Stimulated activated CD4-positive, alpha-beta T cell treated with anti-CD3 and anti-CD28 coated beads, TNF-alpha, amount 100 ng/mL, for 1 hour (primary cell): ENCODE data around the gene TMEM60.
A peak's percentile ranks its signal among the peaks of the same experiment; 100 is the strongest.
"Not testable (repeated sequence)": the region's sequence is repeated elsewhere in the genome, so short reads cannot be mapped to it uniquely, and the experiment has no call there.

Source experiments
- DNase-seq, 3 donors: peaks; one replicate each; pipeline ENCODE4 v3.0.0-alpha.2; 2020; ENCODE audit warnings: low read depth in 3 of 3, low spot score in 1 of 3

Gene TMEM60, protein sequence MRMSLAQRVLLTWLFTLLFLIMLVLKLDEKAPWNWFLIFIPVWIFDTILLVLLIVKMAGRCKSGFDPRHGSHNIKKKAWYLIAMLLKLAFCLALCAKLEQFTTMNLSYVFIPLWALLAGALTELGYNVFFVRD

DNA sequence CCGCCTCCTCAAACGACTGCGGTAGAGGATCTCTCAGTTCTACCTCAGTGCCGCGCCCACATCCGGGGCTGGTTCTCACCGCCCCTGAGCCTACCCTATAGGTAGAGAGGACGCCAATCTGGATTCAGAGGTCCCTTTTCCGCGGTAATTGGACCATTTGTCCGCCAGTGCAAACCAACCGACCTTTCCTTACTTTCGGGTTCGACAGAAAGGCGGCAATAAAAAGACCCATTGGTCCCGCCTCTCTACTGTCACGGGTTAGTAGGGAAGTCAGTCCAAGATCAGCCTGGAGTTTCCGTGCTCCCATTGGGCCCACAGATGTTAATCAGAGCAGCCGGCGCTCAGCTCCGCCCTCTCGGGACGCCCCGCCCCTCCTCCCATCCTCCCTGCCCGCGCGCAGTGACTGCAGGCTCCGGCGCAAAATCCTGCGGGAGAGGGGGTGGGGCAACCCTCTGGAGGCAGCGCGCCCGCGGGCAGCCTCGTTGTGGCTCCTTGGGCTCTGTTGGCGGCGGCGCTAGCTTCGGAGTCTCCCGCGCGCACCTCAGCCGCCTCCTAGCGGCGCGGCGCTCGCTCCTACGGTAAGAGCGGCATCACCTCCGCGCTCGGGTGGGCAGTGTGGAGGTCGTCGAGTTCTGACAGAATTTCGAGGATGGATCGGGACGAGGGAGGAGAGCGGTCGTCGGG, at the start of gene TMEM60, which contains the start of gene PHTF2:
TMEM60 (minus strand) TSS at position 41 of the 684 bp plus-strand sequence. CDS start 4,061 bp downstream, outside the sequence.
PHTF2 (plus strand) TSS at position 380 of the 684 bp plus-strand sequence.
- peak; percentile 68 to 84 (median 77) for DNase-seq

GRCh38 chr7:77846317-77847092, 48.3 kb upstream of the TMEM60 start:
- no peak for DNase-seq

DNA sequence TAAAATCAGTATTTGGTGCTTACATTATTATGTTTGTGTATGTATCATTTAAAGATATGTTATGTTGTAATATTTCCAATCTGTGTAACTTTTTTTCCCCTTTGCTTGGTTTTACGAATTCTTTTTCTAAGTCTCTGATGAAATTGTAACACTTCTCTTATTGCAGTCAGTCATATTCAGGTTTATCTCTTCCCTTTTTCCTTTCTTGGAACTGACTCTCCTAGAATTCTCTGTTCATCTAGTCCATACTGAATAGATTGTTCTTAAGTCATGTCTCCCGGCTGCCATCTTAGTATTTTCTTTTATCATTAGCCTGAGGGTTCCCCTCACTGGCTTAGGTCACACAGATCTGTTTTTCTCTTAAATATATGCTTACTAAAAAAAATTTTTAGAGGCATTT, 45.0 kb upstream of the TMEM60 start:
- DNase-seq, result no peak

GRCh38 chr7:77839919-77840318, 41.7 kb upstream of the TMEM60 start:
- DNase-seq, result no peak

- DNase-seq, result no peak
Measured at GRCh38 chr7:77838929-77839491, 40.8 kb upstream of the TMEM60 start.

DNA sequence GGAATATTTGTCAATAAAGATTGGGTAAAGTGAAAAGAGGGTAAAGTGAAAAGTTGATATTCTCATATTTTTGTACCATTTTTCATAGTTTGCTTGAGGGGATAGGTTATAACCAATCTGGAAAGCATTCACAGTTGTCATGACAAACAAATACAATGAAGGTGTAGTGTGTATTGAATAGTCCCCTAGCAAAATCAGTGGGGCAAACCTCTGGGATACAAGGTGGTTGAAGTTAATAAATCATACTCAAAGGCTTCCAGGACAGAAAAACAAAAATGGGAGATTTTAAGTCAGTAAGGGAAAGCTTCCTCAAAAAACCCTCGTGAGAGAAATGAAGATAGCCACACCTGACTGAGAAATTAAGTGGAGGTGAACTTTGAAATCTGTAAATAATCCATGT, 39.7 kb upstream of the TMEM60 start:
- no peak for DNase-seq

GRCh38 chr7:77837275-77837674, 39.0 kb upstream of the TMEM60 start:
- no peak for DNase-seq

DNA sequence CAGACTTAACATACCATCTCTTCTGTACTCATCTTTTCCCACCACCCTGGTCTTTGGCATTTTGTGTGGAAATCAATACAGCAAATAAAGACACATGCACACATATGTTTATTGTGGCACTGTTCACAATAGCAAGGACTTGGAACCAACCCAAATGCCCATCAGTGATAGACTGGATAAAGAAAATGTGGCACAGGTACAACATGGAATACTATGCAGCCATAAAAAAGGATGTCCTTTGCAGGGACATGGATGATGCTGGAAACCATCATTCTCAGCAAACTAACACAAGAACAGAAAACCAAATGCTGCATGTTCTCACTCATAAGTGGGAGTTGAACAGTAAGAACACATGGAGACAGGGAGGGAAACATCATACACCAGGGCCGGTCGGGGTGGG, 38.2 kb upstream of the TMEM60 start:
- not testable (repeated sequence) for DNase-seq

GRCh38 chr7:77833136-77833535, 34.9 kb upstream of the TMEM60 start:
- no peak for DNase-seq

DNA sequence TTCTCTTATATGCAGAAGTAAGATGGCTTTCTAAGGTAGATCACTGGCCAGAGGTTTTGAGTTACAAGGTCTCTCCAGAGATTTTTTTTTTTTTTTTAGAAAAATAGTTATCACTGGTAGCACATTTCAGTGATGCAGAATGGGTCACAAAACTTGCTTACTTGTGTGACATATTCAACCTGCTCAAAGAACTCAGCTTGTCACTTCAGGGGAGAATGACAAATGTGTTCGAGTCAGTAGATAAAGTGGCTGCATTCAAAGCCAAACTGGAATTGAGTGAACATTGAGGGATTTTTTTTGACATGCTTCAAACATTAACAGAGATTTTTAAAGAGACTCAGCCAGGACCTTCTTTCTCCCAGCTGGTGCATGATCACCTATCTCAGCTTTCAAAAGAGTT, 33.7 kb upstream of the TMEM60 start:
- no peak for DNase-seq

GRCh38 chr7:77831481-77831880, 33.2 kb upstream of the TMEM60 start:
- no peak for DNase-seq

GRCh38 chr7:77830649-77831355, 32.6 kb upstream of the TMEM60 start:
- no peak for DNase-seq

DNA sequence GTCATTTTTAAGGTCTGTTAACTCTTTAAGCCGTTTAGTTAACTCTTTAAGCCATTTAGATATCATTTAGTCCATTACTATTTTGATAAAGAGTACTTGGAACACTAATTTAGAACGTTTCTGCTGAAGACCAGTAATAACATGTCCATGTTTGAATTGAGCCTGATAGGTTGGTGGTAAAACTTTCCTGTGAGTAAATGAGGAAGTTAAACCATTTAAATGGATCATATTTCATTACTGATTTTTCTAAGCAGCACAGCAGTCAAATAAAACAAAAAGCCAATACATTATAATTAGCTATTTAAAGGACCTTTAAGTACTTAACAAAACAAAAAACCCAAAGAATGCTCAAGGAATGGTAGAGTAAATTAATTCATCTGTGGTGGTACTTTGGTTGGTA, 29.8 kb upstream of the TMEM60 start:
- no peak for DNase-seq

DNA sequence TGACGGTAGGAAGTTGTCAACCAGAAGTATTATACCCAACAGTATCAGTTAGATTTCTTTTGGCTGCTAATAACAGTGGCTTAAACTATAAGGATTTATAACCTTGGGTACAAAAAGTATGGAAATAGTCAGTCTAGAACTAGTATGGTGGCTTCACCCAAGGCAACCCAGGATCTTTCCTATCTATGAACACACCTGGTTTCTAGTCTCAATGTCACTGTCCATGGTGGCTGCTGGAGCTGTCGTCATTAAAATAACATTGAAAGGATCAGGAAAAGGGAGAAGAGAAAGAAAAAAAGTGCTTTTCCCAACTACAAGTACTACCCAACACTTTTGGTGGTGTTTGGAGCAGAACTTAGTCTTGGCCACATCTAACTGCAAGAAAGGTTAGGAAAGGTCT, 28.1 kb upstream of the TMEM60 start:
- no peak for DNase-seq

DNA sequence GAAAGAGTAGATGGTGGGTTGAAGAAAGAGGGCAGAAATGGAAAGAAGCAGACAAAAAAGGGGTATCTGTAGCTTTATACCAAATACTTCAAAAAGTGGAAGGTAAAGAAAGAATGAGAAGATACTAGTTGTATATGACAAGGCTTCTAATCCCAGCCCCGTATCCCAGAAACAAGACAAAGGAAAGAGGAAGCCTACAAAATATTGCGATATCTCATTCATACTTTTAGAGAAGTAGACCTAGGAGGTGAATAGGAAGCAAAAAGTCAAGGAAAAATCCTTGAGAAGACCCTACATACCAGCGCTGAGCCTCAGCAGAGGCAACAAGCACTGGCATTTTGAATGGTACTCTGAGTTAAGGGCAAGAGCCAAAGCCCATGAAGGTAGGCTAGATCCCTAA, 26.9 kb upstream of the TMEM60 start:
- DNase-seq, result no peak

GRCh38 chr7:77824636-77825035, 26.4 kb upstream of the TMEM60 start:
- DNase-seq, result no peak

DNA sequence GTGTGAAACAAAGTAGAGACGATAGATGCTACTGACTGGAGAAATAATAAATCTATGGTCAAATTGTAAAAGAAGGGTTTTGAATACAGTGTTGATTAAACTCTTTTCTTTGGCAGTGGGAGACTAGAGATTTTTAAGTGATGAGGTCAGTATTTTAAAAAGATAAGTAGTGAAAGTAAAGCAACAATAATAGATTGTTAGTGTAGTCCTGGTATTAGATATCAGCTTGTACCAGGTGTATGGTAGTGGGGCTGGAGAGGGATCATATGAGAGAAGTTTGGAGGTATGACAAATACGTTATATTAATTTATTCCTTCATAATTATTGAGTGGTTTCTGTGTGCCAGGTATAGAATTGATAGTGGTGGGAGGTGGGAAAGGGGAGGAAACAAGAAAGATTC, 25.6 kb upstream of the TMEM60 start:
- no peak for DNase-seq

GRCh38 chr7:77822269-77822668, 24.0 kb upstream of the TMEM60 start:
- no peak for DNase-seq

GRCh38 chr7:77820967-77821366, 22.7 kb upstream of the TMEM60 start:
- DNase-seq, result no peak

DNA sequence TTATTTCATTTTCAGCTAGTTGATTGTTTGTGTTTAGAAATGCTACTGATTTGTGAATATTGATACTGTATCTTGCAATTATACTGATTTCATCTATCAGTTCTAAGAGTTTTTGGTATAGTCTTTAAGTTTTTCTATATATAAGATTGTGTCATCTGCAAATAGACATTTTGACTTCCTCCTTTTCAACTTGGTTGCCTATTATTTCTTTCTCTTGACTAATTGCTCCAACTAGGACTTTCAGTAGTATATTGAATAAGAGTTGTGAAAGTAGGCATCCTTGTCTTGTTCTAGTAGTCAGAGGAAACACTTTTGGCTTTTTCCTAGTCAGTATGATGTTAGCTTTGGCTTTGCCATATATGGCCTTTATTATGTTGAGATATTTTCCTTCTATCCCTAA, 20.8 kb upstream of the TMEM60 start:
- no peak for DNase-seq

- no peak for DNase-seq
Measured at GRCh38 chr7:77813180-77813579, 14.9 kb upstream of the TMEM60 start.
